ENCODE results near the gene TCF20. TPM values are rescaled to one million over a fixed set of nuclear protein-coding genes. Genes with fewer than 3 reads are reported as not detected.

Gene TCF20
- total RNA-seq, 4 donors from 2014 or later: 24.9 to 48.2 (median 38.4) TPM

GRCh38 chr22:42262964-42263363, 7.5 kb downstream of the TCF20 start:
- intact Hi-C loops (cut with DNase I): no loop called here
- H3K27ac ChIP-seq (replicated peaks in 1 of 4): no peak overlapping the region
- WGBS: 91% methylated on average over 4 of the region's 4 CpGs

GRCh38 chr22:42261296-42261695, 9.2 kb downstream of the TCF20 start:
- no peak overlapping the region for H3K4me3 ChIP-seq
- H3K9me3 ChIP-seq: no peaks in the 10 kb centered on the region
- intact Hi-C loops (cut with DNase I): no loop called here
- DNase-seq (ENCODE audit: extremely low spot score): no peak
- TF ChIP-seq CTCF (IDR thresholded peaks at IDR 0.05) (no peak), POLR2A (IDR thresholded peaks at IDR 0.05; ENCODE audit: low read depth) (no peak), EP300 (IDR thresholded peaks at IDR 0.05) (no peak), POLR2AphosphoS5 (IDR thresholded peaks at IDR 0.05) (no peak)
- H3K27ac ChIP-seq (replicated peaks in 1 of 4): no peak overlapping the region
- peaks cover 0 to 63% (median 36%) of the 10 kb centered on the region in 4 donors for H3K4me1 ChIP-seq
- no peaks in the 10 kb centered on the region for H3K27me3 ChIP-seq
- no peaks in the 10 kb centered on the region for H3K36me3 ChIP-seq
- WGBS: 64% methylated on average over 1 of the region's 1 CpG

More at GRCh38 chr22:42262964-42263363, 7.5 kb downstream of the TCF20 start:
- Histone ChIP-seq H3K4me3 (no peak overlapping the region), H3K9me3 (no peaks in the 10 kb centered on the region), H3K36me3 (no peaks in the 10 kb centered on the region), H3K27me3 (no peaks in the 10 kb centered on the region), H3K4me1 (peaks cover 0 to 53% (median 31%) of the 10 kb centered on the region in 4 donors)
- no peak for TF ChIP-seq POLR2AphosphoS5 (IDR thresholded peaks at IDR 0.05)
- no peak for TF ChIP-seq POLR2A (IDR thresholded peaks at IDR 0.05; ENCODE audit: low read depth)
- no peak for TF ChIP-seq EP300 (IDR thresholded peaks at IDR 0.05)
- no peak for TF ChIP-seq CTCF (IDR thresholded peaks at IDR 0.05)
- no peak for DNase-seq (ENCODE audit: extremely low spot score)

GRCh38 chr22:42258126-42258525, 12.3 kb downstream of the TCF20 start:
- Histone ChIP-seq H3K36me3 (no peaks in the 10 kb centered on the region), H3K27me3 (no peaks in the 10 kb centered on the region), H3K4me3 (no peak overlapping the region), H3K4me1 (peaks cover 0 to 62% (median 39%) of the 10 kb centered on the region in 4 donors), H3K9me3 (no peaks in the 10 kb centered on the region), H3K27ac (replicated peaks in 1 of 4) (no peak overlapping the region)
- intact Hi-C loops (cut with DNase I): no loop called here
- TF ChIP-seq POLR2A (IDR thresholded peaks at IDR 0.05; ENCODE audit: low read depth) (no peak), CTCF (IDR thresholded peaks at IDR 0.05) (no peak), POLR2AphosphoS5 (IDR thresholded peaks at IDR 0.05) (no peak), EP300 (IDR thresholded peaks at IDR 0.05) (no peak)
- no peak for DNase-seq (ENCODE audit: extremely low spot score)
- 81% methylated on average over 5 of the region's 5 CpGs for WGBS

GRCh38 chr22:42257386-42257785, 13.1 kb downstream of the TCF20 start:
- no peaks in the 10 kb centered on the region for H3K27me3 ChIP-seq
- intact Hi-C loops (cut with DNase I): no loop called here
- DNase-seq (ENCODE audit: extremely low spot score): no peak

More at GRCh38 chr22:42257386-42257785, 13.1 kb downstream of the TCF20 start:
- no peak for TF ChIP-seq POLR2AphosphoS5 (IDR thresholded peaks at IDR 0.05)
- TF ChIP-seq POLR2A (IDR thresholded peaks at IDR 0.05; ENCODE audit: low read depth): no peak
- TF ChIP-seq EP300 (IDR thresholded peaks at IDR 0.05): no peak
- TF ChIP-seq CTCF (IDR thresholded peaks at IDR 0.05): no peak
- Histone ChIP-seq H3K4me1 (peaks cover 0 to 55% (median 39%) of the 10 kb centered on the region in 4 donors), H3K36me3 (no peaks in the 10 kb centered on the region), H3K4me3 (no peak overlapping the region), H3K9me3 (no peaks in the 10 kb centered on the region), H3K27ac (replicated peaks in 1 of 4) (no peak overlapping the region)
- 77% methylated on average over 2 of the region's 2 CpGs for WGBS

Data from esophagus muscularis mucosa (tissue), 4 donors.